IMR-90 (cell line): Measurements from ENCODE around the gene SLC23A2. TPM values are rescaled to one million over a fixed set of nuclear protein-coding genes. Genes with fewer than 3 reads are reported as not detected.
"Not testable (repeated sequence)": the region's sequence is repeated elsewhere in the genome, so short reads cannot be mapped to it uniquely, and the experiment has no call there.

Source experiments
- ATAC-seq: fragments of 200-7000 bp; cut with Tn5 transposase; 2 replicates; pipeline ENCODE4 v1.9.1; 2020; ENCODE audit warnings: low read depth, mild to moderate bottlenecking, moderate library complexity
- BruUV-seq: library from RNA; stranded (reverse); fragments of 400-500 nt; replicated peaks from 2 replicates; lab custom pipeline; 2021; lab: Mats Ljungman, UMichigan
- CTCF ChIA-PET: fragments of 300-600 bp; formaldehyde crosslinking; extraction: SDS; loops from one replicate; lab custom pipeline; 2021; ENCODE audit warnings: antibody characterized with exemption; lab: Yijun Ruan, JAX
- POLR2A ChIA-PET: fragments of 300-600 bp; sonication (Branson Sonifier 250); formaldehyde crosslinking; loops from one replicate; lab custom pipeline; 2022; ENCODE audit warnings: antibody characterized with exemption; ENCODE audit not compliant: unreplicated experiment; lab: Charles Lee
- DNase-seq: peaks from one replicate; pipeline ENCODE4 v3.0.0; 2013
- H2AFZ ChIP-seq: replicated peaks from 2 replicates; pipeline ENCODE3; 2013; ENCODE audit warnings: low read length, mild to moderate bottlenecking; ENCODE audit not compliant: poor library complexity
- H2AK5ac ChIP-seq: 2 replicates; pipeline ENCODE4 v1.6.1; 2013; ENCODE audit warnings: low read depth, low read length, inconsistent platforms
- H2AK9ac ChIP-seq: replicated peaks from 2 replicates; pipeline ENCODE3; 2013; ENCODE audit warnings: mild to moderate bottlenecking, low read depth, low read length, moderate library complexity; ENCODE audit not compliant: poor library complexity
- H2BK120ac ChIP-seq: 2 replicates; pipeline ENCODE4 v1.6.1; 2013; ENCODE audit warnings: low read depth, low read length, inconsistent platforms
- H2BK15ac ChIP-seq: 3 replicates; pipeline ENCODE4 v1.6.1; 2013; ENCODE audit warnings: low read depth, low read length, inconsistent platforms
- H2BK20ac ChIP-seq: 2 replicates; pipeline ENCODE4 v1.6.1; 2013; ENCODE audit warnings: low read depth, mild to moderate bottlenecking, inconsistent platforms, low read length, moderate library complexity
- H2BK5ac ChIP-seq: 2 replicates; pipeline ENCODE4 v1.6.1; 2013; ENCODE audit warnings: mild to moderate bottlenecking, low read depth, low read length, inconsistent platforms; ENCODE audit not compliant: poor library complexity, severe bottlenecking
- H3K14ac ChIP-seq: replicated peaks from 2 replicates; pipeline ENCODE4 v1.6.1; 2013; ENCODE audit warnings: low read depth, low read length, inconsistent platforms
- H3K18ac ChIP-seq: 2 replicates; pipeline ENCODE4 v1.6.1; 2013; ENCODE audit warnings: low read depth, low read length, control low read depth
- H3K23ac ChIP-seq: 2 replicates; pipeline ENCODE4 v1.6.1; 2013; ENCODE audit warnings: low read depth, low read length, inconsistent platforms
- H3K27ac ChIP-seq: 2 replicates; pipeline ENCODE4 v1.5.1; 2013; ENCODE audit warnings: mild to moderate bottlenecking, control low read depth, low read length; ENCODE audit not compliant: insufficient read depth
- H3K27me3 ChIP-seq: 2 replicates; pipeline ENCODE4 v1.6.1; 2013; ENCODE audit warnings: low read length; ENCODE audit not compliant: control insufficient read depth, insufficient read depth
- H3K36me3 ChIP-seq: 2 replicates; pipeline ENCODE4 v1.6.1; 2013; ENCODE audit warnings: low read length, mixed read lengths; ENCODE audit not compliant: control insufficient read depth, insufficient read depth
- H3K4ac ChIP-seq: 2 replicates; pipeline ENCODE4 v1.6.1; 2013; ENCODE audit warnings: low read depth, low read length, inconsistent platforms
- H3K4me1 ChIP-seq: 2 replicates; pipeline ENCODE4 v1.6.1; 2013; ENCODE audit warnings: low read length, mixed read lengths; ENCODE audit not compliant: control insufficient read depth, insufficient read depth
- H3K4me2 ChIP-seq: 2 replicates; pipeline ENCODE4 v1.6.1; 2013; ENCODE audit warnings: low read depth, mild to moderate bottlenecking, control low read depth, low read length, moderate library complexity
- H3K4me3 ChIP-seq: 2 replicates; pipeline ENCODE4 v1.5.1; 2013; ENCODE audit warnings: low read depth, mild to moderate bottlenecking, control low read depth, low read length, moderate library complexity; ENCODE audit not compliant: insufficient read depth
- H3K56ac ChIP-seq: 2 replicates; pipeline ENCODE4 v1.6.1; 2013; ENCODE audit warnings: low read length, inconsistent platforms; ENCODE audit not compliant: insufficient read depth; ENCODE audit errors: extremely low read depth
- H3K79me1 ChIP-seq, 2 experiments: 2 replicates each; pipeline ENCODE4 v1.6.1; 2013; ENCODE audit warnings: low read length in 2 of 2, inconsistent platforms in 1 of 2, low read depth in 1 of 2
- H3K9ac ChIP-seq: 2 replicates; pipeline ENCODE4 v1.6.1; 2013; ENCODE audit warnings: low read depth, low read length, control low read depth
- H3K9me1 ChIP-seq: 2 replicates; pipeline ENCODE4 v1.6.1; 2013; ENCODE audit warnings: low read length, inconsistent platforms; ENCODE audit not compliant: insufficient read depth
- H3K9me3 ChIP-seq: 2 replicates; pipeline ENCODE4 v1.6.1; 2013; ENCODE audit warnings: low read length; ENCODE audit not compliant: control insufficient read depth, insufficient read depth
- H4K20me1 ChIP-seq: 2 replicates; pipeline ENCODE4 v1.6.1; 2013; ENCODE audit warnings: low read length, inconsistent platforms; ENCODE audit not compliant: insufficient read depth
- H4K5ac ChIP-seq: 2 replicates; pipeline ENCODE4 v1.6.1; 2013; ENCODE audit warnings: mild to moderate bottlenecking, low read depth, low read length, control low read depth
- H4K8ac ChIP-seq, 2 experiments: 2 replicates each; pipeline ENCODE4 v1.6.1; 2013; ENCODE audit warnings: low read depth in 2 of 2, low read length in 2 of 2, control low read depth in 1 of 2, inconsistent platforms in 1 of 2
- H4K91ac ChIP-seq: 2 replicates; pipeline ENCODE4 v1.6.1; 2013; ENCODE audit warnings: low read depth, low read length, inconsistent platforms; ENCODE audit not compliant: insufficient read depth
- WGBS, 2 experiments: methylation state at CpG; one replicate each; pipeline versions ENCODE4 v1.1.5 to v1.1.7; 2013; ENCODE audit warnings: missing lambda C conversion rate in 2 of 2; ENCODE audit not compliant: insufficient read length in 1 of 2; ENCODE audit errors: extremely low coverage in 2 of 2; 5-methylcytosine and 5-hydroxymethylcytosine counted together
- dilution Hi-C: fragments of 300-500 bp; cut with HindIII; formaldehyde crosslinking; loops from one replicate; pipeline ENCODE4 v1.14.3; 2018; ENCODE audit warnings: low sequenced_read_pairs; ENCODE audit not compliant: unreplicated experiment
- in situ Hi-C: fragments of 300-500 bp; cut with MboI; formaldehyde crosslinking; loops from 3 replicates; pipeline ENCODE4 v1.14.3; 2019; ENCODE audit warnings: low sequenced_read_pairs, inconsistent platforms, mixed read lengths
- intact Hi-C: fragments of 100-400 bp; cut with micrococcal nuclease; formaldehyde crosslinking; loops from 2 replicates; pipeline ENCODE4 v1.10.0; 2022
- polyA plus RNA-seq, 3 experiments: library from polyadenylated mRNA; depleted of rRNA; stranded (reverse); fragments of >200 nt; gene quantifications; 2 replicates each; pipeline ENCODE4 v1.2.3, GENCODE V29; 2012; ENCODE audit warnings: low replicate concordance in 1 of 3
- total RNA-seq: library from RNA; depleted of rRNA; stranded (reverse); fragments of >200 nt; gene quantifications from 2 replicates; pipeline ENCODE4 v1.2.3, GENCODE V29; 2012

SLC23A2 gene
- total and polyA plus RNA-seq, 2 of the 4 experiments (the other 2 are of a cell fraction) = 10.2 to 14.4 TPM

DNA sequence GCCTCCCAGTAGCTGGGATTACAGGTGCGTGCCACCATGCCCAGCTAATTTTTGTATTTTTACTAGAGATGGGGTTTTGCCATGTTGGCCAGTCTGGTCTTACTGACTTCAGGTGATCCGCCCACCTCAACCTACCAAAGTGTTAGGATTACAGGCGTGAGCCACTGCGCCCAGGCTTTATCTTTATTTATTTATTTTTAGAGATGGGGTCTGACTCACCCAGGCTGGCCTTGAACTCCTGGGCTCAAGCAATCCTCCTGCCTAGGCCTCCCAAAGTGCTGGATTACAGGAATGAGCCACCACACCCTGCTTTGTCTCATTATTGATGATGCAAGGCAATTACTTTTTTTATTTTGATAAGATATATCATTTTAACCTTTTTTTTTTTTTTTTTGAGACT is 21.9 kb upstream of the SLC23A2 start:
- H4K5ac ChIP-seq, H4K20me1 ChIP-seq, H3K27ac ChIP-seq, H3K56ac ChIP-seq, H2AFZ ChIP-seq, H3K14ac ChIP-seq, DNase-seq, POLR2A ChIA-PET, H2BK5ac ChIP-seq, H3K9me1 ChIP-seq, intact Hi-C loops, H3K4me1 ChIP-seq, BruUV-seq, H3K27me3 ChIP-seq, H3K79me1 ChIP-seq, H4K8ac ChIP-seq, H3K9me3 ChIP-seq, in situ Hi-C loops, H3K18ac ChIP-seq, H2AK9ac ChIP-seq, H3K9ac ChIP-seq, H3K4me3 ChIP-seq, H3K36me3 ChIP-seq, H2BK120ac ChIP-seq, H4K91ac ChIP-seq, H2BK15ac ChIP-seq, H3K4ac ChIP-seq, ATAC-seq, H3K23ac ChIP-seq, H2AK5ac ChIP-seq, H3K4me2 ChIP-seq, CTCF ChIA-PET, H2BK20ac ChIP-seq, dilution Hi-C loops: not testable (repeated sequence)
- no CpG with 5 or more reads among the region's 4 CpGs for WGBS, 2 experiments
